ENCODE measurements around the gene SHE.

DNA sequence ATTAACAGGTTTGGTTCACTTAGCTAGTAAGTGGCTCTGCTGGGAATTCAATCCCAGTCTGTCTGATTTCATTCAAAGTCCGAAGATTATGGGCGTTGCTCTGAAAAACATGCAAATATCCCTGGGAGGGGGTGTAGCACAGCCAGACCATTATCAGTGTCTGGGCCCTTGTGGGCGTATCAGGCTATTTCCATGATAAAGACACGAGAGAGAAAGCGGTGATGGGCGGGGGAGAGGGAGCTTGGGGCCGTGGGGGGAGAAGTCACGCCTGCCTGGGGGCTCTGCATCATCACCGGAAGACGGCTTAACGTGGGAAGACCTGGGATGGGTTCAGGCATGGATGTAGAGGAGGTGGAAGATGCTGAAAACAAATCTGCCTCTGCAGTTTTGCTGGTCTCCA, 71.3 kb downstream of the SHE start:
- TF ChIP-seq EZH2 (IDR thresholded peaks at IDR 0.05) (no peak), EZH2phosphoT487 (IDR thresholded peaks at IDR 0.05; ENCODE audit: borderline replicate concordance) (no peak), RAD21 (IDR thresholded peaks at IDR 0.05; ENCODE audit: low read depth) (no peak), FOSL1 (IDR thresholded peaks at IDR 0.05; ENCODE audit: low read depth) (no peak), SIN3A (IDR thresholded peaks at IDR 0.05; ENCODE audit: low read depth) (no peak), TCF7L2 (IDR thresholded peaks at IDR 0.05; ENCODE audit: borderline replicate concordance, extremely low read depth, insufficient read depth, insufficient read length) (no peak), SRF (IDR thresholded peaks at IDR 0.05; ENCODE audit: low read depth) (no peak), POLR2A (IDR thresholded peaks at IDR 0.05; ENCODE audit: borderline replicate concordance, extremely low read depth, insufficient read depth, insufficient read length) (no peak)
- TF ChIP-seq, protein P1, sequence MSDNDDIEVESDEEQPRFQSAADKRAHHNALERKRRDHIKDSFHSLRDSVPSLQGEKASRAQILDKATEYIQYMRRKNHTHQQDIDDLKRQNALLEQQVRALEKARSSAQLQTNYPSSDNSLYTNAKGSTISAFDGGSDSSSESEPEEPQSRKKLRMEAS (IDR thresholded peaks at IDR 0.05) = no peak
- TF ChIP-seq, protein P2, sequence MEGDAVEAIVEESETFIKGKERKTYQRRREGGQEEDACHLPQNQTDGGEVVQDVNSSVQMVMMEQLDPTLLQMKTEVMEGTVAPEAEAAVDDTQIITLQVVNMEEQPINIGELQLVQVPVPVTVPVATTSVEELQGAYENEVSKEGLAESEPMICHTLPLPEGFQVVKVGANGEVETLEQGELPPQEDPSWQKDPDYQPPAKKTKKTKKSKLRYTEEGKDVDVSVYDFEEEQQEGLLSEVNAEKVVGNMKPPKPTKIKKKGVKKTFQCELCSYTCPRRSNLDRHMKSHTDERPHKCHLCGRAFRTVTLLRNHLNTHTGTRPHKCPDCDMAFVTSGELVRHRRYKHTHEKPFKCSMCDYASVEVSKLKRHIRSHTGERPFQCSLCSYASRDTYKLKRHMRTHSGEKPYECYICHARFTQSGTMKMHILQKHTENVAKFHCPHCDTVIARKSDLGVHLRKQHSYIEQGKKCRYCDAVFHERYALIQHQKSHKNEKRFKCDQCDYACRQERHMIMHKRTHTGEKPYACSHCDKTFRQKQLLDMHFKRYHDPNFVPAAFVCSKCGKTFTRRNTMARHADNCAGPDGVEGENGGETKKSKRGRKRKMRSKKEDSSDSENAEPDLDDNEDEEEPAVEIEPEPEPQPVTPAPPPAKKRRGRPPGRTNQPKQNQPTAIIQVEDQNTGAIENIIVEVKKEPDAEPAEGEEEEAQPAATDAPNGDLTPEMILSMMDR (IDR thresholded peaks at IDR 0.05 in 2 of 3, conservative IDR thresholded peaks at IDR 0.05 in 1 of 3; ENCODE audit: borderline replicate concordance in 1 of 3, insufficient read depth in 1 of 3, low read depth in 2 of 3, low read length in 2 of 3) = no peak
